ENCODE measurements around the gene LPCAT2.
A peak's percentile ranks its signal among the peaks of the same experiment; 100 is the strongest.

The LPCAT2 gene

DNA sequence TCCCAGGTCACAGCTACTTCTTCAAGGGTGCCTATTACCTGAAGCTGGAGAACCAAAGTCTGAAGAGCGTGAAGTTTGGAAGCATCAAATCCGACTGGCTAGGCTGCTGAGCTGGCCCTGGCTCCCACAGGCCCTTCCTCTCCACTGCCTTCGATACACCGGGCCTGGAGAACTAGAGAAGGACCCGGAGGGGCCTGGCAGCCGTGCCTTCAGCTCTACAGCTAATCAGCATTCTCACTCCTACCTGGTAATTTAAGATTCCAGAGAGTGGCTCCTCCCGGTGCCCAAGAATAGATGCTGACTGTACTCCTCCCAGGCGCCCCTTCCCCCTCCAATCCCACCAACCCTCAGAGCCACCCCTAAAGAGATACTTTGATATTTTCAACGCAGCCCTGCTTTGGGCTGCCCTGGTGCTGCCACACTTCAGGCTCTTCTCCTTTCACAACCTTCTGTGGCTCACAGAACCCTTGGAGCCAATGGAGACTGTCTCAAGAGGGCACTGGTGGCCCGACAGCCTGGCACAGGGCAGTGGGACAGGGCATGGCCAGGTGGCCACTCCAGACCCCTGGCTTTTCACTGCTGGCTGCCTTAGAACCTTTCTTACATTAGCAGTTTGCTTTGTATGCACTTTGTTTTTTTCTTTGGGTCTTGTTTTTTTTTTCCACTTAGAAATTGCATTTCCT is 3.4 kb upstream of the LPCAT2 start:
- Histone ChIP-seq H3K9ac (ENCODE audit: low read depth, low read length) (no peak overlapping the region), H3K4me1 (ENCODE audit: insufficient read depth, low read length) (peaks cover 17% of the 10 kb centered on the region; the same call in 1 of the 2 replicates), H3K36me3 (ENCODE audit: insufficient read depth, low read length) (no peaks in the 10 kb centered on the region; the same call in none of the 2 replicates), H3K9me3 (ENCODE audit: control insufficient read depth, insufficient read depth, low read length) (no peaks in the 10 kb centered on the region)

DNA sequence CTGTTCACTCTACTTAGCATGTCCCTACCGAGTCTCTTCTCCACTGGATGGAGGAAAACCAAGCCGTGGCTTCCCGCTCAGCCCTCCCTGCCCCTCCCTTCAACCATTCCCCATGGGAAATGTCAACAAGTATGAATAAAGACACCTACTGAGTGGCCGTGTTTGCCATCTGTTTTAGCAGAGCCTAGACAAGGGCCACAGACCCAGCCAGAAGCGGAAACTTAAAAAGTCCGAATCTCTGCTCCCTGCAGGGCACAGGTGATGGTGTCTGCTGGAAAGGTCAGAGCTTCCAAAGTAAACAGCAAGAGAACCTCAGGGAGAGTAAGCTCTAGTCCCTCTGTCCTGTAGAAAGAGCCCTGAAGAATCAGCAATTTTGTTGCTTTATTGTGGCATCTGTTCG is 2.8 kb upstream of the LPCAT2 start:
- H3K36me3 ChIP-seq (ENCODE audit: insufficient read depth, low read length) = no peaks in the 10 kb centered on the region; the same call in none of the 2 replicates
- H3K9me3 ChIP-seq (ENCODE audit: control insufficient read depth, insufficient read depth, low read length) = no peaks in the 10 kb centered on the region
- H3K4me1 ChIP-seq (ENCODE audit: insufficient read depth, low read length) = peaks cover 17% of the 10 kb centered on the region; the same call in 1 of the 2 replicates
- H3K9ac ChIP-seq (ENCODE audit: low read depth, low read length) = no peak overlapping the region

DNA sequence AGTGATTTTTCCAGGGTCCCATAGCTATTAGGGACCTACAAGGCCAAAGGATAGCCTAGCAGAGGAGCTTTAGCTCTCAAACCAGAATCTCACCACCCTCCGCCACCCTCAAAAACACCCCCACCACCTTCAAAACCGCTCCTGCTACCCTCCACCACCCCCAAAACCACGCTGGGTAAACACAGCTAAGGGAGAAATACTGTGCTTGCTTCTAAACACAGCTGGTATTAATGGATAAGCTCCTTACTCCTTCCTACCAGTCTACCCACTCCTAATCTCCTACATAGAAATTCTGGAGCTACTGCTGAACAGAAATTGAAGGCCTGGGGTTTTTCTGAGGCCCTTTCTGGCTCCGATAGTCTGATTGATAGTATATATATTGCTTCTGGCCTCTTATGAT is 2.2 kb upstream of the LPCAT2 start:
- H3K9ac ChIP-seq (ENCODE audit: low read depth, low read length) = no peak overlapping the region
- no peaks in the 10 kb centered on the region for H3K9me3 ChIP-seq (ENCODE audit: control insufficient read depth, insufficient read depth, low read length)
- H3K36me3 ChIP-seq (ENCODE audit: insufficient read depth, low read length) = no peaks in the 10 kb centered on the region; the same call in none of the 2 replicates
- peaks cover 17% of the 10 kb centered on the region; the same call in 1 of the 2 replicates for H3K4me1 ChIP-seq (ENCODE audit: insufficient read depth, low read length)

DNA sequence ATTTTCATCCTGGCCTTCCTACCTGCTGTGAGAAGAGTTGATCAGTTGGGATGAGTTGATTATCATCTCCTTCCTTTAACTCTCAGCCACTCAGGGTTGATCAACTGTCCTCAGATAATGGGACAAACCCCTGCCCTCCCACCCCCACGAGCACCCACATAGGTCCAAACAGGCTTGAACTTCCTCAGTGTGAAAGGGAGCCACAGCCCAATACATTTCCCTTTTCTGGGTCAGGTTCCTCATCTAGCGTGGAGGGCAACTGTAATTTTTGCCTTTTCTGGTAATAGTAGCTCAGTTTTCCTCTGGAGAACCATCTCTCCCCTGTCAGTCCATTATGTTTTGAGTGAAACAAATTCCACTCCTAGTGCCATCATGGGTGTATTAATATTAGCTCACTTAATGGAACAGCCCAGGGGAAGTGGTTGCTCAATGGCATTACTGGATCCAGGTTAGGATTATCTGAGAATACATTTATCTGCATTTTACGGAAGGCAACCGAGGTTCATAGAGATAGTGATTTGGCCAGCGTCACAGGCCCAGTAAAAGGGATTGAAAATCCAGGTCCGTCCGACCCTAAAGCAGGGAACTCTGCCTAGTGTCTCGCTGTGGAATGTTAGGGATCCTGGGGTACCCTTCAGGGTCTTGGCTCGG is 476 bp upstream of the LPCAT2 start:
- 0 out of 2 replicates have a peak, but pooled peaks cover 5% of the 10 kb centered on the region for H3K4me1 ChIP-seq (ENCODE audit: insufficient read depth, low read length)
- H3K9me3 ChIP-seq (ENCODE audit: control insufficient read depth, insufficient read depth, low read length) = peaks cover 6% of the 10 kb centered on the region; the same call in 1 of the 2 replicates
- H3K36me3 ChIP-seq (ENCODE audit: insufficient read depth, low read length) = no peaks in the 10 kb centered on the region; the same call in none of the 2 replicates
- peak overlapping the region; percentile 34; the same call in 1 of the 2 replicates for H3K9ac ChIP-seq (ENCODE audit: low read depth, low read length)

DNA sequence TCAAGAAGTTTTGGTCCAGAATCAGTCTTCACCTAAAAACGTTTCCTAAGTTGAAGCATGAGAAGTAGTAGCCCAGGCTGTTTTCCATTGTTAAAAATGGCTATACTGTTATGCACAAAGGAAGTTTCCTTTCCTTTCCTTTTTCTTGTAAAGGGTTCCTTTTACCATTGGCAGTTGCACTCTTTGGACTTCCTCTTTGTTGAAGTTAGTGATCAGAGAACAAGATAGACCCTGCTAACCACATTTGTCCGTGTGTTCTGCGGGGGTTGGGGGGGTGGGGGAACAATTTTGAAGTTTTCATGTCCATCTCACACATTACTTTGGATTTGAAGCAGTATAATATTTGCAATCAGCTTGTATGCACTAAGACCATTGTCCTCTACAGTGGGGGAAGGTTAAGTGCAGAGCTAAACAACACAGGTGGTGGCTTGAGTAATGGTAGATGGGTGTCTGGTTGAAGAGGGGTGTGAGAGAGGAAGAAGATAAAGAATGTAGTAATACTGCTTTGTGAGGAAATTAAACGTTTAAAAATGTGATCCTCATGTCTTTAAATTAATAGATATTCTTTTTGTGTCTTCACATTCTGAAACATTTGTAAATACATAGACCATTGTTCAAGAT is 1.4 kb downstream of the LPCAT2 start:
- peaks cover 11% of the 10 kb centered on the region; the same call in 1 of the 2 replicates for H3K9me3 ChIP-seq (ENCODE audit: control insufficient read depth, insufficient read depth, low read length)
- H3K9ac ChIP-seq (ENCODE audit: low read depth, low read length) = peak overlapping the region; percentile 84; the same call in 1 of the 2 replicates
- H3K36me3 ChIP-seq (ENCODE audit: insufficient read depth, low read length) = no peaks in the 10 kb centered on the region; the same call in none of the 2 replicates
- 0 out of 2 replicates have a peak, but pooled peaks cover 5% of the 10 kb centered on the region for H3K4me1 ChIP-seq (ENCODE audit: insufficient read depth, low read length)

DNA sequence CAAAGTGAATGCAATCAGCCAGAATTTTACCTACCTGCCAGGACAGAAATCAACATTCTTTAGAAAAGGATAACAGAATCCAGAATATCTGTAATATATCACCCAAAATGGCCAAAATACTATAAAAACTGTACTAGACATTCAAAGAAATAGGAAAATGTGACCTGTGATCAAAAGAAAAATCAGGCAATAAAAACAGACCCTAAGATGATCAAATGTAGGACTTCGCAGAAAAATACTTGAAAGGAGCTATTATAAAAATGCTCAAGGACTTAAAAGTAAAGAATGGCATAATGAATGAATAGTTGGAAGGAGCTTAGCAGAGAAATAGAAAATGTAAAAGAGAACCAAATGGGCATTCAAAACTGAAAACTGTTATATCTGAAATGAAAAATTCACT is 4.1 kb downstream of the LPCAT2 start:
- 0 out of 2 replicates have a peak, but pooled peaks cover 5% of the 10 kb centered on the region for H3K4me1 ChIP-seq (ENCODE audit: insufficient read depth, low read length)
- peaks cover 11% of the 10 kb centered on the region; the same call in 1 of the 2 replicates for H3K9me3 ChIP-seq (ENCODE audit: control insufficient read depth, insufficient read depth, low read length)
- H3K36me3 ChIP-seq (ENCODE audit: insufficient read depth, low read length) = no peaks in the 10 kb centered on the region; the same call in 1 of the 2 replicates

DNA sequence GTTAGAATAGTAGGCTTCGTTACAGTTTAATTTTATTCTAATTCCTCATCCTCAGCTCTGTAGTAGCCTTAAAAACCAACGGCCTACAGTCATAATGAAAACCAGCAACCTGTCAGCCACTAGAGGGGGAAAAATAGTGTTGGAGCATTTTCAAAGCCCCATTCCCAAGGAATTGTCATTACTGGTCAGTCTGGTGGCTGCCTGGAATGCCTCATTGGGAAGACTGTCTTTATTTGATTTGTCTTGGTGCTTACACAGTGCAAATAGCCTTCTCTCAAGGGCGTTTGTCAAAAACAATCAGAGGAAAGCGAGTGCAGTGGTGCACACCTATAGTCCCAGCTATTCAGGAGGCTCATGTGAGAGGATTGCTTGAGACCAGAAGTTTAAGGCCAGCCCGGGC is 4.7 kb downstream of the LPCAT2 start:
- H3K4me1 ChIP-seq (ENCODE audit: insufficient read depth, low read length) = 0 out of 2 replicates have a peak, but pooled peaks cover 5% of the 10 kb centered on the region
- peaks cover 13% of the 10 kb centered on the region; the same call in 1 of the 2 replicates for H3K9me3 ChIP-seq (ENCODE audit: control insufficient read depth, insufficient read depth, low read length)
- H3K9ac ChIP-seq (ENCODE audit: low read depth, low read length) = no peak overlapping the region
- no peaks in the 10 kb centered on the region for H3K36me3 ChIP-seq (ENCODE audit: insufficient read depth, low read length)

More for the DNA sequence above, 4.1 kb downstream of the LPCAT2 start:
- no peak overlapping the region for H3K9ac ChIP-seq (ENCODE audit: low read depth, low read length)

DNA sequence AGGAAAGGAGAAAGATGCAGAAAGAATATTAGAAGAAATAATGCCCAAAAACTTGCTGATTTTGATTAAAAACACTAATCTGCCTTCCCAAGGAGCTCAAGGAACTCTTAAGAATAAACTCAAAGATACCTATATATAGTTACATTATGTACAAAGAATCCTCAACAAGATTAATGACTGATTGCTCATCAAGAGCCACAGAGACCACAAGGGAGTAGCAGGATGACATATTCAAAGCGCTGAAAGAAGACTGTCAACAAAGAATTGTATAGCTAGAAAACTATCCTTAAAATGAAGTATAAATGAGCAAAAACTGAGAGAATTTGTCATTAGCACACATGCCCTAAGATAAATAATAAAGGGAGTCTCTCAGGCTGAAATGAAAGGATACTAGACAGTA is 6.2 kb downstream of the LPCAT2 start:
- peaks cover 13% of the 10 kb centered on the region; the same call in 1 of the 2 replicates for H3K9me3 ChIP-seq (ENCODE audit: control insufficient read depth, insufficient read depth, low read length)
- H3K36me3 ChIP-seq (ENCODE audit: insufficient read depth, low read length) = no peaks in the 10 kb centered on the region
- 0 out of 2 replicates have a peak, but pooled peaks cover 1% of the 10 kb centered on the region for H3K4me1 ChIP-seq (ENCODE audit: insufficient read depth, low read length)
- no peak overlapping the region for H3K9ac ChIP-seq (ENCODE audit: low read depth, low read length)

DNA sequence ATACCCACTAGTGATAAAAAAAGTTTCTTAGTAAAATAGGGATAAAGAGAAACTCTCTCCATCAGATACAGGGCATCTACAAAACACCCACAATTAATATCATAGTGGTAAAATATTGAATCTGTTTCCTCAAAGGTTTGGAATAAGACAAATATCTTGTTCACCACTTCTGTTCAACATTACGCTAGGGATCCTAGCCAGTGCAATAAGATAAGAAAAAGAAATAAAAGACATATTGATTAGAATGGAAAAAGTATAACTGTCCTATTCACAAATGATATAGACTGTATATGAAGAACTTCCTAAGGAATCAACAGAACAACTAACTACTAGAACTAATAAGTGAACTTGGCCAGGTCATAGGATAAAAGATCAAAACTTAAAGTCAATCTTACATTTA is 12.9 kb downstream of the LPCAT2 start:
- H3K9ac ChIP-seq (ENCODE audit: low read depth, low read length) = no peak overlapping the region
- H3K36me3 ChIP-seq (ENCODE audit: insufficient read depth, low read length) = no peaks in the 10 kb centered on the region
- no peaks in the 10 kb centered on the region for H3K4me1 ChIP-seq (ENCODE audit: insufficient read depth, low read length)
- H3K9me3 ChIP-seq (ENCODE audit: control insufficient read depth, insufficient read depth, low read length) = peaks cover 3% of the 10 kb centered on the region; the same call in 1 of the 2 replicates

DNA sequence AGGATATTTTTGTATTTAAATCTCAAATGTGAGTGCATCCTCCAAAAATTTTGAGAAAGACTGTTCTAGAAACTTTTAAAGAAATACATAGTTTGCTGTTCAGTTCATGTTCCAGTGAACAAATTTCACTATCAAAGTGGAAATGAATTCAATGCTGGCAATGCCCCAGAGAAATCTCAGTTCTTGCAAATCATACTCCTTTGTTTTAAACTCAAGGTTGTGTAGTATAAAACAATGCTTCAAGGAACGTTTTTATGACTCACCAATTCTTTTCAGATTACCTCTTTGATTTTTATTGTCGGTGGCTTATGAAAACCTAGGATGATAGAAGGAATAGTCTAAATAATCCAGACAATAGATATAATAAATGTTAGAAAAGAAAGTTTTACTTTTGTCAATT is 17.6 kb downstream of the LPCAT2 start:
- Histone ChIP-seq H3K36me3 (ENCODE audit: insufficient read depth, low read length) (no peaks in the 10 kb centered on the region), H3K9me3 (ENCODE audit: control insufficient read depth, insufficient read depth, low read length) (no peaks in the 10 kb centered on the region), H3K9ac (ENCODE audit: low read depth, low read length) (no peak overlapping the region), H3K4me1 (ENCODE audit: insufficient read depth, low read length) (no peaks in the 10 kb centered on the region)

DNA sequence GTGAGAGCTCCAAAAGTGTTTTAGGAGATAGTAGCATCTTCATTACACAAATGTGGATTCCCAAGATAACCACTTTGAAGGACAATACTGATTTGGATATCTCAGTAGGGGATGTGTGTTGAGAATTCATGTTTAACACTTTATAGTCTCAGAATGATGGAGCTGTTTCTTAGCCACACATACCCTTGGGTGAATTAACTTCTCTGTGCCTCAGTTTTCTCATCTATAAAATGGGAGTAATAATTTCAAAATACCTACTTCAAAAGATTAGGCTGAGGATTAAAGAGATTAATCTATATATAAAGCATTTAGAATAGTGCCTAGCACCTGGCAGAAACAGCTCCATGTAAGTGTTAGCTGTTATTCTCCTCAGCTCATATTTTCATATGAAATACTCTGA is 19.0 kb downstream of the LPCAT2 start:
- no peaks in the 10 kb centered on the region for H3K9me3 ChIP-seq (ENCODE audit: control insufficient read depth, insufficient read depth, low read length)
- no peaks in the 10 kb centered on the region for H3K4me1 ChIP-seq (ENCODE audit: insufficient read depth, low read length)
- H3K36me3 ChIP-seq (ENCODE audit: insufficient read depth, low read length) = no peaks in the 10 kb centered on the region
- no peak overlapping the region for H3K9ac ChIP-seq (ENCODE audit: low read depth, low read length)

DNA sequence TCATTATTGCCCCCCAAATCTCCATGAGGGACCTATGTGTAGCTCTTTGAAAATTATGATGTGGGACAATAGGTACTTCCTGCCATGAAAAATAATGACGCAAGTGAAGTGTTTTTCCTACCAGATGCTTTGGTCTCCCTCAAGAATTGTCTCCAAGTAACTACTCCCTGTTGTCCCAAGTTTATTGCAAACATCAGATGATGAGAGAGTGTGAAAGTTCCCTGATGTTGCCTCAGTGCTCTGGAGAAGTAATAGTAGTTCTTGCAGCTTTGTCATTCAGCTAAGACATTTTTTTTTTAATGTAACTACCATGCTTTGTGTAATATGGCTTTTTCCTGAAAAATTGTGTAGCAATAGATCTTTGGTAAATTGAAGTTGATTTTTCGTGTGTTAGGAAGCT is 20.1 kb downstream of the LPCAT2 start:
- Histone ChIP-seq H3K9me3 (ENCODE audit: control insufficient read depth, insufficient read depth, low read length) (no peaks in the 10 kb centered on the region), H3K36me3 (ENCODE audit: insufficient read depth, low read length) (no peaks in the 10 kb centered on the region), H3K4me1 (ENCODE audit: insufficient read depth, low read length) (no peaks in the 10 kb centered on the region), H3K9ac (ENCODE audit: low read depth, low read length) (no peak overlapping the region)

DNA sequence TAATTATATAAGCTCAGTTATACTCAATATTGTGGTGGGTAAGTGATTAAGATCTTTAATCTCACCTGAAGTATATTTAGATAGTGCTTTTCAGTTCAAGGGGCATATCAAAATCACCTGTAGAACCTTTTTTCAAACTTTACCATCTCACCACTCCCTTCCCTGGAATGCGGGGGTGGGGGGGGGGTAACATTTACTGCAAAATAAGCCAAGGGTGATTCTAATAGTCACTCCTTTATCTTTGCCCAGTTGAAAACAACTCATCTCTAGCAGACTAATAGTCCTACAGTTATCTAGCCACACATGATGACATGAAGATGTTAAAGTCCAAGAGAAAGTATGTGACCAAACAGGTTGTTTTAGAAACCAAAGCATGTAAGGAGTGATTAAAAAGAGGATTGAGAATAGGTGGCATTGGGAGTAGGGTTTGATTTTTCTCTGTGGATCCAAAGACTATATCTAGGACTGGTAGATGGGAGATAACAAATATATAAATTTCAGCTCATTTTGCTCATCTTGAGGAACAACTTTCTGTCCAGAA is 21.5 kb downstream of the LPCAT2 start:
- Histone ChIP-seq H3K9me3 (ENCODE audit: control insufficient read depth, insufficient read depth, low read length) (no peaks in the 10 kb centered on the region), H3K9ac (ENCODE audit: low read depth, low read length) (no peak overlapping the region), H3K36me3 (ENCODE audit: insufficient read depth, low read length) (no peaks in the 10 kb centered on the region), H3K4me1 (ENCODE audit: insufficient read depth, low read length) (no peaks in the 10 kb centered on the region)

DNA sequence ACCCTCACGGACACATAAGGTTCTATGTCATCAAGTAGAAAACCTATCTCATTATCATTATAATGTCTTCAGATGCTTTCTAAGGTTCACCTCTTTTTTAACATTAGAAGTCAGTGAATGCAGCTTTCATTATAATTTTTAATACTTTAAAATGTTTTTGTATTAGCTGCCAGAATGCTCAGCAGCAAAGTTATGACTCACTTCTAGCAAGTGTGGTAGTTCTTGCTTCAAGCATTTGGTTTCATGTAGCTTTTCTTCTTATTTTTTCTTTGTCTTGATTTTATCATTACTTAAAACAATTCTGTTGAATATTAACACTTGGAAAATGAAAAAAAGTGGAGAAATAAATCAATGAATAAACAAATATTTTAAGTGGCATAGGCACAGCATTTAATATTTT is 23.4 kb downstream of the LPCAT2 start:
- no peaks in the 10 kb centered on the region for H3K36me3 ChIP-seq (ENCODE audit: insufficient read depth, low read length)
- no peaks in the 10 kb centered on the region for H3K9me3 ChIP-seq (ENCODE audit: control insufficient read depth, insufficient read depth, low read length)
- H3K9ac ChIP-seq (ENCODE audit: low read depth, low read length) = no peak overlapping the region
- no peaks in the 10 kb centered on the region for H3K4me1 ChIP-seq (ENCODE audit: insufficient read depth, low read length)

Data from ES-I3 (cell line).